NCI-H748 treated with DMSO at 0.1 percent for 48 hours (cell line): ENCODE measurements around the gene KCNH1.
"Not testable (repeated sequence)": the region's sequence is repeated elsewhere in the genome, so short reads cannot be mapped to it uniquely, and the experiment has no call there.

Source experiments
- DNase-seq: peaks from one replicate; lab custom pipeline; 2025; lab: John Stamatoyannopoulos, UW

The KCNH1 gene

GRCh38 chr1:211101481-211101880, 32.5 kb downstream of the KCNH1 start:
- no peak for DNase-seq

GRCh38 chr1:211099393-211099792, 34.6 kb downstream of the KCNH1 start:
- no peak for DNase-seq

GRCh38 chr1:211095381-211095780, 38.6 kb downstream of the KCNH1 start:
- no peak for DNase-seq

GRCh38 chr1:211092955-211093354, 41.0 kb downstream of the KCNH1 start:
- DNase-seq: no peak

- no peak for DNase-seq
These were observed 42.1 kb downstream of the KCNH1 start for GRCh38 chr1:211091867-211092266.

GRCh38 chr1:211089536-211089935, 44.4 kb downstream of the KCNH1 start:
- DNase-seq: no peak

GRCh38 chr1:211088156-211088555, 45.8 kb downstream of the KCNH1 start:
- DNase-seq: no peak

GRCh38 chr1:211082824-211083223, 51.1 kb downstream of the KCNH1 start:
- DNase-seq: no peak

- DNase-seq: not testable (repeated sequence)
These were observed 52.5 kb downstream of the KCNH1 start for GRCh38 chr1:211081447-211081846.

GRCh38 chr1:211068976-211069375, 65.0 kb downstream of the KCNH1 start:
- no peak for DNase-seq

GRCh38 chr1:211066781-211067384, 67.1 kb downstream of the KCNH1 start:
- no peak for DNase-seq

GRCh38 chr1:211041838-211042237, 92.1 kb downstream of the KCNH1 start:
- DNase-seq: not testable (repeated sequence)

GRCh38 chr1:211037095-211037494, 96.9 kb downstream of the KCNH1 start:
- no peak for DNase-seq

- no peak for DNase-seq
These were observed 97.4 kb downstream of the KCNH1 start for GRCh38 chr1:211036381-211037060.

- no peak for DNase-seq
These were observed 98.0 kb downstream of the KCNH1 start for GRCh38 chr1:211035821-211036380.

- no peak for DNase-seq
These were observed 99.9 kb downstream of the KCNH1 start for GRCh38 chr1:211033921-211034525.

- DNase-seq: no peak
These were observed 109.0 kb downstream of the KCNH1 start for GRCh38 chr1:211024901-211025300.

- DNase-seq: no peak
These were observed 114.7 kb downstream of the KCNH1 start for GRCh38 chr1:211019266-211019665.

GRCh38 chr1:211018690-211019089, 115.3 kb downstream of the KCNH1 start:
- no peak for DNase-seq

- no peak for DNase-seq
These were observed 116.8 kb downstream of the KCNH1 start for GRCh38 chr1:211017075-211017718.

- no peak for DNase-seq
These were observed 119.7 kb downstream of the KCNH1 start for GRCh38 chr1:211014275-211014674.

- no peak for DNase-seq
These were observed 120.4 kb downstream of the KCNH1 start for GRCh38 chr1:211013346-211014240.
